HG03039 (cell line): Measurements from ENCODE around the gene JAML.
A peak's percentile ranks its signal among the peaks of the same experiment; 100 is the strongest.

Experiments used
- ATAC-seq: cut with Tn5 transposase; IDR thresholded peaks from one replicate; pipeline ENCODE4 v1.9.1; 2021; ENCODE audit warnings: mild to moderate bottlenecking, moderate library complexity; ENCODE audit not compliant: unreplicated experiment

Gene JAML

GRCh38 chr11:118149493-118149892 is 75.3 kb downstream of the JAML start:
- no peak for ATAC-seq

GRCh38 chr11:118148856-118149255 is 76.0 kb downstream of the JAML start:
- no peak for ATAC-seq

- ATAC-seq, result no peak
Observed at GRCh38 chr11:118148240-118148639, 76.6 kb downstream of the JAML start.

- ATAC-seq, result no peak
Observed at GRCh38 chr11:118147502-118147901, 77.3 kb downstream of the JAML start.

GRCh38 chr11:118146554-118146953 is 78.3 kb downstream of the JAML start:
- ATAC-seq, result no peak

- peak; percentile 61 for ATAC-seq
Observed at GRCh38 chr11:118145285-118146227, 79.3 kb downstream of the JAML start.

- ATAC-seq, result no peak
Observed at GRCh38 chr11:118144301-118145268, 80.2 kb downstream of the JAML start.
